ENCODE measurements around the gene GJB3. TPM values are rescaled to one million over a fixed set of nuclear protein-coding genes. Genes with fewer than 3 reads are reported as not detected.

The GJB3 gene
- total and polyA plus RNA-seq, 9 of the 15 experiments (the other 6 are each of a cell fraction or from before 2014, with no cell fraction given), result not detected

GRCh38 chr1:34824817-34825454 is 43.9 kb downstream of the GJB3 start (continued):
- TF ChIP-seq REST (IDR thresholded peaks at IDR 0.05; ENCODE audit: borderline replicate concordance) (no peak), REST (CRISPR knock-in tag; IDR thresholded peaks at IDR 0.05; ENCODE audit: low read depth) (no peak), CHCHD3 (CRISPR knock-in tag; IDR thresholded peaks at IDR 0.05) (no peak), HDAC8 (tag; IDR thresholded peaks at IDR 0.05) (no peak), CEBPG (CRISPR knock-in tag; IDR thresholded peaks at IDR 0.05) (no peak), CEBPG (tag; conservative IDR thresholded peaks at IDR 0.05 in 1 of 2, IDR thresholded peaks at IDR 0.05 in 1 of 2) (no peak), GATAD2A (IDR thresholded peaks at IDR 0.05) (no peak), POLR2G (IDR thresholded peaks at IDR 0.05; ENCODE audit: low read depth, low read length) (no peak), ZNF280B (CRISPR knock-in tag; IDR thresholded peaks at IDR 0.05) (no peak), EGR1 (conservative IDR thresholded peaks at IDR 0.05) (no peak), HCFC1 (IDR thresholded peaks at IDR 0.05; ENCODE audit: low read depth, low read length) (no peak), BRCA1 (IDR thresholded peaks at IDR 0.05) (no peak), BRCA1 (CRISPR knock-in tag; IDR thresholded peaks at IDR 0.05) (no peak), LARP7 (IDR thresholded peaks at IDR 0.05) (no peak), ZFX (CRISPR knock-in tag; IDR thresholded peaks at IDR 0.05) (no peak), ATF7 (IDR thresholded peaks at IDR 0.05) (no peak), CLOCK (CRISPR knock-in tag; IDR thresholded peaks at IDR 0.05; ENCODE audit: borderline replicate concordance) (no peak), RCOR1 (IDR thresholded peaks at IDR 0.05; ENCODE audit: borderline replicate concordance in 1 of 2, low read depth in 2 of 2, low read length in 2 of 2) (peak in 1 of 2 experiments; percentile 58; a peak in 2 of 4 replicates), ZNF212 (CRISPR knock-in tag; IDR thresholded peaks at IDR 0.05) (no peak)

Data from K562 (cell line).